HepG2 (cell line): ENCODE data around the gene AKR1E2. TPM values are rescaled to one million over a fixed set of nuclear protein-coding genes. Genes with fewer than 3 reads are reported as not detected.

Source experiments
- ATAC-seq: fragments of 200-7000 bp; cut with Tn5 transposase; 3 replicates; pipeline ENCODE4 v1.9.1; 2020; ENCODE audit warnings: mild to moderate bottlenecking, moderate library complexity
- BruUV-seq: library from RNA; stranded (reverse); fragments of 400-500 nt; replicated peaks from 2 replicates; lab custom pipeline; 2021; lab: Mats Ljungman, UMichigan
- CTCF ChIA-PET: fragments of 300-600 bp; formaldehyde crosslinking; extraction: SDS; loops from one replicate; lab custom pipeline; 2021; ENCODE audit warnings: low total read pairs, inconsistent platforms, low intra/inter-chr PET ratio; lab: Yijun Ruan, JAX
- POLR2A ChIA-PET: fragments of 350-600 bp; sonication (Branson Sonifier 250); formaldehyde crosslinking; loops from one replicate; lab custom pipeline; 2020; ENCODE audit warnings: antibody characterized with exemption, inconsistent platforms; lab: Yijun Ruan, JAX
- DNase-seq: peaks from one replicate; pipeline ENCODE4 v3.0.0-alpha.2; 2015; ENCODE audit warnings: low spot score
- FAIRE-seq: peaks from 3 replicates; lab custom pipeline; 2011; peaks lifted over from hg19 to GRCh38; lab: Jason Lieb, UNC
- H2AFZ ChIP-seq: one replicate; pipeline ENCODE4 v1.6.1; 2011; ENCODE audit warnings: low read length, inconsistent platforms
- H3K27ac ChIP-seq: fragments of 300-600 bp; 3 replicates; pipeline ENCODE4 v1.8.0; 2011; ENCODE audit warnings: mixed run types, mild to moderate bottlenecking, mixed read lengths, low read length, inconsistent platforms; ENCODE audit not compliant: insufficient read depth; ENCODE audit errors: extremely low read length
- H3K27me3 ChIP-seq, 2 experiments: fragments of 200-600 bp in 1 of 2; 2 replicates in 1 of 2; 3 replicates in 1 of 2; pipeline versions ENCODE4 v1.6.0 to v1.8.0; 2011; ENCODE audit warnings: low read length in 2 of 2, mild to moderate bottlenecking in 2 of 2, moderate library complexity in 2 of 2, inconsistent platforms in 1 of 2; ENCODE audit not compliant: insufficient read depth in 2 of 2, control insufficient read depth in 1 of 2
- H3K36me3 ChIP-seq, 2 experiments: fragments of 200-600 bp in 1 of 2; replicated peaks in 1 of 2; 2 replicates in 1 of 2; 3 replicates in 1 of 2; pipeline versions ENCODE4 v1.5.1 to v1.8.0; 2011; ENCODE audit warnings: low read length in 2 of 2, inconsistent platforms in 1 of 2; ENCODE audit not compliant: insufficient read depth in 2 of 2, control insufficient read depth in 1 of 2
- H3K4me1 ChIP-seq: 2 replicates; pipeline ENCODE4 v1.5.1; 2012; ENCODE audit warnings: low read length, inconsistent platforms; ENCODE audit not compliant: insufficient read depth
- H3K4me2 ChIP-seq: 2 replicates; pipeline ENCODE4 v1.6.0; 2011; ENCODE audit warnings: low read depth, low read length, inconsistent platforms
- H3K4me3 ChIP-seq, 3 experiments: fragments of 200-600 bp in 1 of 3; sonication (generic), shearing (Covaris generic) in 1 of 3; replicated peaks in 1 of 3; 2 replicates each; pipeline ENCODE4 v1.5.1; 2011 to 2016; ENCODE audit warnings: low read length in 3 of 3, inconsistent platforms in 2 of 3, low read depth in 2 of 3, mild to moderate bottlenecking in 2 of 3, control low read depth in 1 of 3, mixed read lengths in 1 of 3; ENCODE audit not compliant: insufficient read depth in 1 of 3
- H3K79me2 ChIP-seq: one replicate; pipeline ENCODE4 v1.6.1; 2011; ENCODE audit warnings: low read length, inconsistent platforms; ENCODE audit not compliant: insufficient read depth
- H3K9ac ChIP-seq: 2 replicates; pipeline ENCODE4 v1.6.0; 2011; ENCODE audit warnings: mild to moderate bottlenecking, low read depth, low read length, inconsistent platforms; ENCODE audit not compliant: insufficient read depth
- H3K9me3 ChIP-seq: 2 replicates; pipeline ENCODE4 v1.5.1; 2012; ENCODE audit warnings: mild to moderate bottlenecking, low read length
- H4K20me1 ChIP-seq: 2 replicates; pipeline ENCODE4 v1.6.0; 2011; ENCODE audit warnings: inconsistent platforms, mild to moderate bottlenecking, low read length, moderate library complexity; ENCODE audit not compliant: insufficient read depth
- ARID2 ChIP-seq: sonication (generic); formaldehyde crosslinking; IDR thresholded peaks from 2 replicates; pipeline ENCODE4 v1.8.1; 2022; ENCODE audit warnings: mild to moderate bottlenecking, missing genetic modification reagents, borderline replicate concordance
- MZF1 ChIP-seq: sonication (generic); formaldehyde crosslinking; IDR thresholded peaks from 2 replicates; pipeline ENCODE4 v1.8.1; 2023; ENCODE audit warnings: mild to moderate bottlenecking, missing genetic modification reagents, borderline replicate concordance
- NR2C2 ChIP-seq: sonication (generic); formaldehyde crosslinking; IDR thresholded peaks from 2 replicates; pipeline ENCODE4 v1.4.0; 2020; ENCODE audit warnings: missing genetic modification reagents, mild to moderate bottlenecking, moderate library complexity, borderline replicate concordance
- PHB2 ChIP-seq: fragments of 450-650 bp; IDR thresholded peaks from 2 replicates; pipeline ENCODE4 v1.6.1; 2018; ENCODE audit not compliant: partially characterized antibody
- TBX2 ChIP-seq: sonication (generic); formaldehyde crosslinking; IDR thresholded peaks from 2 replicates; pipeline ENCODE4 v1.5.0; 2020; ENCODE audit warnings: missing genetic modification reagents, mild to moderate bottlenecking, borderline replicate concordance
- YY1 ChIP-seq: IDR thresholded peaks from 2 replicates; pipeline ENCODE4 v1.6.1; 2011; ENCODE audit warnings: low read length, low read depth, moderate library complexity, mild to moderate bottlenecking; ENCODE audit not compliant: insufficient read depth, insufficient replicate concordance
- ZFP82 ChIP-seq: sonication (generic); formaldehyde crosslinking; IDR thresholded peaks from 2 replicates; pipeline ENCODE4 v1.5.1; 2020; ENCODE audit warnings: mild to moderate bottlenecking, missing genetic modification reagents, borderline replicate concordance
- ZNF234 ChIP-seq: sonication (generic); formaldehyde crosslinking; conservative IDR thresholded peaks from 2 replicates; pipeline ENCODE4 v1.5.1; 2020; ENCODE audit warnings: mild to moderate bottlenecking, missing genetic modification reagents
- ZNF773 ChIP-seq: sonication (generic); formaldehyde crosslinking; IDR thresholded peaks from 2 replicates; pipeline ENCODE4 v1.4.0; 2020; ENCODE audit warnings: missing genetic modification reagents, borderline replicate concordance
- ZSCAN22 ChIP-seq: sonication (generic); formaldehyde crosslinking; IDR thresholded peaks from 2 replicates; pipeline ENCODE4 v1.4.0; 2020; ENCODE audit warnings: mild to moderate bottlenecking, missing genetic modification reagents
- WGBS: methylation state at CpG from one replicate; pipeline ENCODE4 v1.1.6; 2017; ENCODE audit warnings: low lambda C conversion rate; 5-methylcytosine and 5-hydroxymethylcytosine counted together
- in situ Hi-C: cut with HindIII; loops from 2 replicates; pipeline ENCODE4 v1.10.0; 2017; ENCODE audit warnings: low pct_unique_long_range_greater_than_20kb; ENCODE audit not compliant: extremely low pct_ligation_motif_present
- intact Hi-C: fragments of 100-400 bp; cut with micrococcal nuclease; formaldehyde crosslinking; loops from one replicate; pipeline ENCODE4 v1.10.0; 2022; ENCODE audit not compliant: unreplicated experiment
- polyA plus RNA-seq, 8 experiments: library from polyadenylated mRNA; depleted of rRNA in 3 of 8; stranded (reverse) in 7 of 8; unstranded in 1 of 8; fragments of >200 nt; fragmentation: Illumina TruSeq in 4 of 8; extraction: Trizol in 4 of 8; gene quantifications; 2 replicates each; pipeline versions ENCODE4 v1.2.1 to v1.2.3, GENCODE V29; 2011 to 2016; ENCODE audit warnings: low read depth in 4 of 8, missing spikeins in 1 of 8, mixed read lengths in 1 of 8; ENCODE audit not compliant: insufficient read depth in 1 of 8
- total RNA-seq, 5 experiments: library from RNA; depleted of rRNA; stranded (reverse); fragments of >200 nt; fragmentation: Illumina TruSeq; extraction: Trizol; gene quantifications; 2 replicates each; pipeline ENCODE4 v1.2.3, GENCODE V29; 2016; ENCODE audit warnings: low read depth in 1 of 5
- TF ChIP-seq, protein P1 (sequence below): sonication (generic); formaldehyde crosslinking; IDR thresholded peaks from 2 replicates; pipeline ENCODE4 v1.4.0; 2020; ENCODE audit warnings: missing genetic modification reagents
- TF ChIP-seq, protein P2 (sequence below), 2 experiments: sonication (generic) in 1 of 2; formaldehyde crosslinking in 1 of 2; IDR thresholded peaks; 2 replicates each; pipeline versions ENCODE4 v1.4.0 to v1.6.1; 2016 to 2020; ENCODE audit warnings: borderline replicate concordance in 1 of 2, low read depth in 1 of 2, mild to moderate bottlenecking in 1 of 2, missing genetic modification reagents in 1 of 2
- TF ChIP-seq, protein P3 (sequence below): sonication (generic); formaldehyde crosslinking; IDR thresholded peaks from 2 replicates; pipeline ENCODE4 v1.5.0; 2020; ENCODE audit warnings: mild to moderate bottlenecking, missing genetic modification reagents

AKR1E2 gene
- total and polyA plus RNA-seq, 2 of the 13 experiments (the other 11 are each of a cell fraction or from before 2014, with no cell fraction given) = not detected

GRCh38 chr10:4822208-4822607 lies 3.8 kb upstream of the AKR1E2 start (continued):
- TF ChIP-seq, protein P1, sequence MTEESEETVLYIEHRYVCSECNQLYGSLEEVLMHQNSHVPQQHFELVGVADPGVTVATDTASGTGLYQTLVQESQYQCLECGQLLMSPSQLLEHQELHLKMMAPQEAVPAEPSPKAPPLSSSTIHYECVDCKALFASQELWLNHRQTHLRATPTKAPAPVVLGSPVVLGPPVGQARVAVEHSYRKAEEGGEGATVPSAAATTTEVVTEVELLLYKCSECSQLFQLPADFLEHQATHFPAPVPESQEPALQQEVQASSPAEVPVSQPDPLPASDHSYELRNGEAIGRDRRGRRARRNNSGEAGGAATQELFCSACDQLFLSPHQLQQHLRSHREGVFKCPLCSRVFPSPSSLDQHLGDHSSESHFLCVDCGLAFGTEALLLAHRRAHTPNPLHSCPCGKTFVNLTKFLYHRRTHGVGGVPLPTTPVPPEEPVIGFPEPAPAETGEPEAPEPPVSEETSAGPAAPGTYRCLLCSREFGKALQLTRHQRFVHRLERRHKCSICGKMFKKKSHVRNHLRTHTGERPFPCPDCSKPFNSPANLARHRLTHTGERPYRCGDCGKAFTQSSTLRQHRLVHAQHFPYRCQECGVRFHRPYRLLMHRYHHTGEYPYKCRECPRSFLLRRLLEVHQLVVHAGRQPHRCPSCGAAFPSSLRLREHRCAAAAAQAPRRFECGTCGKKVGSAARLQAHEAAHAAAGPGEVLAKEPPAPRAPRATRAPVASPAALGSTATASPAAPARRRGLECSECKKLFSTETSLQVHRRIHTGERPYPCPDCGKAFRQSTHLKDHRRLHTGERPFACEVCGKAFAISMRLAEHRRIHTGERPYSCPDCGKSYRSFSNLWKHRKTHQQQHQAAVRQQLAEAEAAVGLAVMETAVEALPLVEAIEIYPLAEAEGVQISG = no peak
- TF ChIP-seq, all 625 proteins: peak for 0

- H3K4me3 ChIP-seq = no peak overlapping the region
- H4K20me1 ChIP-seq = no peaks in the 10 kb centered on the region
- no TSS peak for BruUV-seq
- WGBS = 52% methylated on average over 5 of the region's 5 CpGs
- no peak overlapping the region for H3K4me2 ChIP-seq
- no peak overlapping the region for H2AFZ ChIP-seq
- no peak for FAIRE-seq
- no peaks in the 10 kb centered on the region for H3K9me3 ChIP-seq
- no peak overlapping the region for H3K9ac ChIP-seq
- H3K27me3 ChIP-seq = peaks cover 0 to 18% of the 10 kb centered on the region in 2 experiments; a peak in 2 of 5 replicates
- intact Hi-C loops (no loop called here), in situ Hi-C loops (loop anchor here (10.0 to 25.0 kb wide), 3 partner anchors 562 to 787 kb away; no protein-coding TSS in a partner anchor)
- ATAC-seq = peak; percentile 58; the same call in 2 of the 3 replicates
- H3K36me3 ChIP-seq = no peaks in the 10 kb centered on the region
- CTCF ChIA-PET = no interaction called here
- POLR2A ChIA-PET = no interaction called here
- H3K4me1 ChIP-seq = no peaks in the 10 kb centered on the region
- no peak for DNase-seq
- no peaks in the 10 kb centered on the region for H3K79me2 ChIP-seq
- no peak overlapping the region for H3K27ac ChIP-seq
- TF ChIP-seq ZFP82 (CRISPR knock-in tag) (no peak), TBX2 (CRISPR knock-in tag) (no peak), NR2C2 (no peak), MZF1 (CRISPR knock-in tag) (no peak), ZSCAN22 (CRISPR knock-in tag) (no peak), ARID2 (CRISPR knock-in tag) (no peak), PHB2 (no peak), ZNF773 (CRISPR knock-in tag) (no peak), ZNF234 (CRISPR knock-in tag) (no peak), YY1 (no peak)
- TF ChIP-seq, protein P2, sequence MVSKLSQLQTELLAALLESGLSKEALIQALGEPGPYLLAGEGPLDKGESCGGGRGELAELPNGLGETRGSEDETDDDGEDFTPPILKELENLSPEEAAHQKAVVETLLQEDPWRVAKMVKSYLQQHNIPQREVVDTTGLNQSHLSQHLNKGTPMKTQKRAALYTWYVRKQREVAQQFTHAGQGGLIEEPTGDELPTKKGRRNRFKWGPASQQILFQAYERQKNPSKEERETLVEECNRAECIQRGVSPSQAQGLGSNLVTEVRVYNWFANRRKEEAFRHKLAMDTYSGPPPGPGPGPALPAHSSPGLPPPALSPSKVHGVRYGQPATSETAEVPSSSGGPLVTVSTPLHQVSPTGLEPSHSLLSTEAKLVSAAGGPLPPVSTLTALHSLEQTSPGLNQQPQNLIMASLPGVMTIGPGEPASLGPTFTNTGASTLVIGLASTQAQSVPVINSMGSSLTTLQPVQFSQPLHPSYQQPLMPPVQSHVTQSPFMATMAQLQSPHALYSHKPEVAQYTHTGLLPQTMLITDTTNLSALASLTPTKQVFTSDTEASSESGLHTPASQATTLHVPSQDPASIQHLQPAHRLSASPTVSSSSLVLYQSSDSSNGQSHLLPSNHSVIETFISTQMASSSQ (IDR thresholded peaks at IDR 0.05; ENCODE audit: low read depth) = no peak
- TF ChIP-seq, protein P2 (CRISPR knock-in tag; IDR thresholded peaks at IDR 0.05; ENCODE audit: borderline replicate concordance) = no peak
- TF ChIP-seq, protein P3, sequence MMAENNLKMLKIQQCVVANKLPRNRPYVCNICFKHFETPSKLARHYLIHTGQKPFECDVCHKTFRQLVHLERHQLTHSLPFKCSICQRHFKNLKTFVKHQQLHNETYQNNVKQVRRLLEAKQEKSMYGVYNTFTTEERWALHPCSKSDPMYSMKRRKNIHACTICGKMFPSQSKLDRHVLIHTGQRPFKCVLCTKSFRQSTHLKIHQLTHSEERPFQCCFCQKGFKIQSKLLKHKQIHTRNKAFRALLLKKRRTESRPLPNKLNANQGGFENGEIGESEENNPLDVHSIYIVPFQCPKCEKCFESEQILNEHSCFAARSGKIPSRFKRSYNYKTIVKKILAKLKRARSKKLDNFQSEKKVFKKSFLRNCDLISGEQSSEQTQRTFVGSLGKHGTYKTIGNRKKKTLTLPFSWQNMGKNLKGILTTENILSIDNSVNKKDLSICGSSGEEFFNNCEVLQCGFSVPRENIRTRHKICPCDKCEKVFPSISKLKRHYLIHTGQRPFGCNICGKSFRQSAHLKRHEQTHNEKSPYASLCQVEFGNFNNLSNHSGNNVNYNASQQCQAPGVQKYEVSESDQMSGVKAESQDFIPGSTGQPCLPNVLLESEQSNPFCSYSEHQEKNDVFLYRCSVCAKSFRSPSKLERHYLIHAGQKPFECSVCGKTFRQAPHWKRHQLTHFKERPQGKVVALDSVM (CRISPR knock-in tag) = no peak
Measured at GRCh38 chr10:4824791-4825310, 1.2 kb upstream of the AKR1E2 start.
